GM19239 (cell line): ENCODE measurements around the gene VAPB.

Experiments
- DNase-seq: peaks from one replicate; pipeline ENCODE4 v3.0.0; 2011; ENCODE audit warnings: low spot score; ENCODE audit not compliant: insufficient read length
- FAIRE-seq: peaks from 2 replicates; lab custom pipeline; 2011; peaks lifted over from hg19 to GRCh38; lab: Jason Lieb, UNC

Gene VAPB

GRCh38 chr20:58453391-58453790 lies 64.4 kb downstream of the VAPB start:
- DNase-seq (no peak), FAIRE-seq (no peak)

DNA sequence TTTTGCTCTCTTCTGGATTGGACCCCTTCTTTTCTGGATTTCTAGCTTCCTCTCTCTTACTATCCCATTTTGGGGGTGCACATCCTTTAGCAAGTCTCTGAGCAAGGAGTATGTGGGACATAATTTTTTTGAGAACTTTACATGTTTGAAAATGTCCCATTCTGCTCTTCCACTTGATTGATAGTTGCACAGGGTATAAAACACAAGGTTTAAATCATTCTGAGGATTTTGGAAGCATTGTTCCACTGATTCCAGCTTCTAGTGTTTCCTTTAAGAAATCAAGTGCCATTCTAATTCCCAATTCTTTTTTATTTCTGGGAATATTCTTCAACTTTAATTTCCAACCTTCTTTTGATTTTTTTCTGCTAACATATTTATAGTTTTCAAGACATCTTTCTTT lies 65.4 kb downstream of the VAPB start:
- DNase-seq: no peak

GRCh38 chr20:58457083-58457695 lies 68.2 kb downstream of the VAPB start:
- DNase-seq (no peak), FAIRE-seq (no peak)

More for the DNA sequence above, 65.4 kb downstream of the VAPB start:
- no peak for FAIRE-seq

DNA sequence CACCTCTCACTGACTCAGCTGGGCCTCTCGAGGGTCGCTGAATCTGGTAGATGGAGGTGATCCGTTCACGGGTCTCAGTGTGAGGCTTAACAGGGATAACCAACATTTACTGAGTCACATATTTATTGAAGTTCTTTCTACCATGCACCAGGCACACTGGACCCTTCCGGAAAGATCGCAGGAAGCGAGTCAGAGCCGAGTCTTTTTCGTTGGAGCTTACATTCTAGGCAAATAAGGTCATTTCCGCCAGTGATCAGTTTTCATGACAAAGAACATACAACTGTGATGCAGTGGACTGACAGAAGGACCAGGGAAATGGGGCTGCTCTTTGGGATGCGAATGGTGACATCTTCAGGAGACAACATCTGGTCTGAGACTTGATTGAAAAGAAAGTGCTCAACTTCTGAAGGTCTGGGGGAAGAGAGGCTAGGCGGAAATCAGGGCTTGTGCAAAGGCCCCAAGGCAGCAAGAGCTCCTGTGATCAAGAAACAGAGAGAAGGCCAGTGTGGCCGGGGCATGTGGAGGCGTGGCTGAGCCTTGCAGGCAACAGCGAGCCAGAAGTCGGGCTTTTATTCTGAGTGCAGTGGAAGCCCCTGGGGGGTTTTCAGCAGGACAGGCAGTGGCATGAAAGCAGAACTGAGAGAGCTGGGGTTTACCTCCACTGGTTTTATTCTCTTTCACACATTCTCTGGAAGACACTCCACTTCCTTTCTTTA lies 69.5 kb downstream of the VAPB start:
- DNase-seq: peak; percentile 78
- FAIRE-seq: peak; percentile 87

- no peak for FAIRE-seq
- no peak for DNase-seq
Measured at GRCh38 chr20:58459058-58459750, 70.2 kb downstream of the VAPB start.

- no peak for DNase-seq
- no peak for FAIRE-seq
Measured at GRCh38 chr20:58461104-58461503, 72.1 kb downstream of the VAPB start.

DNA sequence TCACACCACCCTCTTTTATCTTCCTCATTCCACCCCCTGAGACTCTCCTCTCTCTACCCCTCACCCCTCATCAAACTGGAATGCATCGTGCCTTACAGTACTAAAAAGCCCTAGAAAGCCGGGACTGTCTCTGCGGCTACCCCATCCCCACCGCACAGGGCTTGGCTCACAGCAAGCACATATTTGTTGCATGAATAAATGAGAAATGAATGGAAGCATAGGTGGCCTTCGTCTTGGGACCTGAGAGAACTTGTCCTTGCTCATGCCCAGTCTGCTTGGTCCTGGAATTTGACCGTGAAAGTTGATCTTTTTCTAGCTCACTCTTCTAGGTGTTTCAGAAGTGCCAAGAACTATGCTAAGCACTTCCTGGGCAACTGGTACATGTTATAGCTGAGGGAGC lies 72.9 kb downstream of the VAPB start:
- no peak for FAIRE-seq
- DNase-seq: no peak

DNA sequence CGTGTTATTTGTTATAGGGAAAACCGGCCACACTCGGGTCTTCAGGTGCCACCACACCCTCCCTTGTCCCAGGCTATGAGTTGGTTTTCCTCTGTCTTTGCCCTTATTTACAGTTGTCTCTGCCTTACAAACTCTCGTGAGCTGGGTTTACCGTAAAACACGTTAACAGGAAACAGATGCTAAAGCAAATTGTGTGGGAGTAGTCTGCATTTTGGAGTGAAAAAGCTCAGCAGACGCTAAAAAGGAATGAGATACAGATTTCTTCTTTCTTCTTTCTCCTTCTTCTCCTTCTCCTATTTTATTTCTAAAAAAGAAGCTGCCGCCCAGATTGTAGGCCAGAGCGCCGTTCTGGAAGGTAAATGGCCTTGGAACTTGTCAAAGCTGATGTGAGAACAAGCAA lies 74.2 kb downstream of the VAPB start:
- FAIRE-seq (no peak), DNase-seq (no peak)

- DNase-seq (no peak), FAIRE-seq (no peak)
Measured at GRCh38 chr20:58464838-58465237, 75.8 kb downstream of the VAPB start.

DNA sequence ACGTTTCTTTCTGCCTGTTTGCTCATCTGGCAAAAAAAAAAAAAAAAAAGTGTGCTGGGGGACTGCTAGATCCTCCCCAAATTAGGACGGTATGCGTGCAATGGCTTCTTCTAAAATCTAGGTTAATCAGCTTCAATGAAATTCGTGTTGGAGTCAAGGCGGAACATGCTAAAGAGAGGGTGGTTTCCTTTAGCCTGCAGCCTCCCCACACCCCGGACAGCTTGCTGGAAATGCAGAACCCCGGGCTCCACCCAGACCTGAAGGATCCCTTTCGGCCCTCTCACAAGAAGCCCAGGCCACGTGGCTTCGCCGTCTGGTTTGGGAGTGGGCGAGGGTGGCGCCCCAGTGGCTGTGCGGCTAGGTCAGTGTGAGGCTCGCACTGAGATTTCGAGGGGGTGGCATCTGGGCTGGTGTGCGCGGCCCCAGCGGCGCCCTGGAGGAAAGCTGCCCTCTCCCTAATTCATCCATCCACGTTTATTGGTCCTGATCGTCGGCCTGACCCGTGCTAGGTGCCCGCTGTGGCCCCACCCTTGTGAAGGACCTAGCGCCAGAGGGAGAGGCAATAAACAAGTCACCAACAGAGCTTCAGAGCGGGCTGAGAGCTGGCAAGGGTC lies 77.2 kb downstream of the VAPB start:
- FAIRE-seq: no peak
- DNase-seq: no peak

DNA sequence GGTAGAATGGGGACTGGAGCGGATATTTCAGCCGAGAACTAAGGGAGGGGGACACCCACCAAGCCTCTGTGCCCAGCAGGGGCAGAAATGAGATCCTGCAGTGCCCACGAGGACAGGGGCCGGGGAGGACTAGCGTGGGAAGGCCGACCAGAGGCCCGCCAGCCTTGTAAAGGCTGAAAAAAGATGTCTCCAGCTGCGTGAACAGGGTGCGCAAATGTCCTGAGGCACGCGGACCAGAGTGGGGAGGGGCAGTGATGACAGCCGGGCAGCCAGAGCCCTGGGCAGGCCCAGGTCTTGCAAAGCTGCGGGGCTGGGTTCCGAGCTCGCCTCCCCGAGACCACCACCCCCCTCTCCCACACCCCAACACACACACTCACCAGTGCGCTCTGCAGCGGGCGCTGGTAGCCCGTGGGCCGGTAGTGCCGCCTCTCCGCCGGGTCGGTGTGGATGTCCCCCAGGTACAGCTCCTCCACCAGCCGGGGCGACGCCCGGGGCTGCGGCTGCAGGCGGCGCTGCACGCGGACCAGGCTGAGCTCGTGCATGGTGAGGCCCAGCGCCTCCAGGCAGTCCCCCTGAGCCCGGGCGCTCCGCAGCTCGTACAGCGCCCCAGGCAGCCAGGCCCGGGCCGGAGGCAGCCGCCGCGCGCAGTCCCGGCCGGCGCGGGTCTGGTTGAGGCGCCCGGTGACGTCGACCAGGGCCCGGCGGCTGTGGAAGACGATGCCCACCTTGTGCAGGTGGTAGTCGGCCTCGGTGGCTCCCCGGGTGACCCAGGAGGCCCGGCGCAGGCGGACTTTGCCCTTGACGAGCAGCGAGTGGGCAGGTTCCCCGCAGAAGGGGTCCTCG lies 77.9 kb downstream of the VAPB start:
- no peak for FAIRE-seq
- DNase-seq: no peak

DNA sequence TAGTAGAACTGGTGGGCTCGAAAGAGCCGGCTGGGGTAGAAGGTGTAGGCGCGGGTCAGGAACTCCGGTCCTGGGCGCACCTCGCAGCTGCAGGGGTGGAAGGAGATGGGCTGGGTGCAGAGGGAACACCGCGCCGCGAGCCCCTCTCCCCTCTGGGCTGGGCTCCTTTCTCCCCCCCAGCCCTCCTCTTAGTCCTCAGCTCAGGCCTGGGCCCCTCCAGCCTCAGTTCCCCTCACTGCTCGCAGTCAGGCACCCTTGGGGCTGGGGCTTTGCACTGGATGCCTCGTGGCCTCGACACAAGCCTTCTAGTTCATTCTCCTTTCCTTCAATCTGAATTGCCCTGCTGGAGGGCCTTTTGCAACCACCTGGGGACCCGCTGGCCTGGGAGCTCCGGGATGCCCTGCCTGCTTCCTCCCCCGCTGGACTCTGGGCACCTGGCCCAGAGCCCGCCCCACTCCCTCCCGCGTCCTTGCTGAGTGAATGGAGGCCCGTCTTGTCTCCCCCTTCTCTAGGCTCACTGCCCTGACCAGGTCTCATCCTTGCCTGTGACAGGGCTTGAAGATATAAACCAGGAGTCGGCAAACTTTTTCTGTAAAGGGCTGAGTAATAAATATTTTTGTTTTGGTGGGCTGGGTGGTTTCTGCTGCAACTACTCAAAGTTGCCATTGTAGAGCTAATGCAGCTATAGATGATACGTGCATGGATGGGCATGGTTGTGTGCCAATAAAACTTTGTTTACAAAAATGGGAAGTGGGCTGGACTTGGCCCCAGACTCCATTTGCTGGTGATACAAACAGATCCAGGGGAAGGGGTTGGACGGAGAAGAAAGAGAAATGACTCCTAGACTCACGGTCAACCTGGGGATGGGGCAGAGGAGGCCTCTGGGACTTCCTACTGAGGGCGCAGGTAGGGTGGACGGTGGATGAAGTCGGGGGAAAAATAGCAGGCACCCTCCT lies 78.8 kb downstream of the VAPB start:
- DNase-seq (no peak), FAIRE-seq (no peak)

GRCh38 chr20:58469616-58470015 lies 80.6 kb downstream of the VAPB start:
- FAIRE-seq (no peak), DNase-seq (no peak)

- FAIRE-seq: no peak
- no peak for DNase-seq
Measured at GRCh38 chr20:58470336-58471192, 81.5 kb downstream of the VAPB start.

GRCh38 chr20:58471193-58472164 lies 82.5 kb downstream of the VAPB start:
- FAIRE-seq: no peak
- DNase-seq: no peak

- no peak for DNase-seq
- FAIRE-seq: no peak
Measured at GRCh38 chr20:58472273-58473018, 83.4 kb downstream of the VAPB start.
